Coronary artery (tissue), 2 donors: ENCODE measurements around the gene BCL2.
"Not testable (repeated sequence)": the region's sequence is repeated elsewhere in the genome, so short reads cannot be mapped to it uniquely, and the experiment has no call there.

Source experiments
- DNase-seq: peaks from one replicate; pipeline ENCODE4 v3.0.0-alpha.2; 2017; ENCODE audit warnings: low spot score
- H3K27ac ChIP-seq, 2 donors: fragments of 200-600 bp; sonication (generic); one replicate each; pipeline ENCODE4 v1.5.1; 2016 to 2019
- H3K4me3 ChIP-seq: fragments of 200-600 bp; sonication (generic); 2 replicates; pipeline ENCODE4 v1.5.1; 2016; ENCODE audit warnings: mild to moderate bottlenecking, moderate library complexity
- TF ChIP-seq, protein P1 (sequence below): fragments of 200-600 bp; sonication (generic); IDR thresholded peaks from one replicate; pipeline ENCODE4 v1.5.1; 2019; ENCODE audit warnings: antibody characterized with exemption

BCL2 gene

DNA sequence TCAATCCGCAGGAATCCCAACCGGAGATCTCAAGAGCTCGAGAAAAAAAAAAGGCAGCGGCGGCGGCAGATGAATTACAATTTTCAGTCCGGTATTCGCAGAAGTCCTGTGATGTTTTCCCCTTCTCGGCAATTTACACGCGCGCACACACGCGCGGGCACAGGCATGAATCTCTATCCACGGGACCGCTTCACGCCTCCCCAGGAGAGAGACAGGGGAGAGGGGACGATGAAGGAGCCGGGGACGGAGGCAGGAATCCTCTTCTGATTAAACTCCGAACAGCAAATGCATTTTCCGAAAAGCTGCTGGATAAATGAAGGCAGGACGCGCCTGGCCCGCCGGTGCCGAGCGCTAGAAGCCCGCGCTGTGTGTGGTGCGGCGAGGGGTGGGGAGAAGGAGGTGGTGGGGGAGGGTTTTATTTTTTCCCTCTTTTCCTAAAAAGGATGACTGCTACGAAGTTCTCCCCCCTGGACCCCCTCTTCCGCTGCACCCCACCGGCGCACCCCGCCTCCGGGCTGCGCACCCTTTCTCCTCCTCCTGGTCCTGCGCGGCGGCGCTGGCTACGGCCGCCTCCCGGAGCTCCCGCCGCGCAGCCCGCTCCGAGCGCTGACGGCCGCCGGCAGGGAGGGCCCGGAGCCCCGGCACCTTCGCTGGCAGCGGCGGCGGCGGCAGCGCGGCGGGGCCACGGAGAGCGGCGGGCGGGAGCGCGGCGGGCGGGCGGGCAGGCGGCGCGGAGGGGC, at the start of gene BCL2:
BCL2 (minus strand) TSS at position 387 of the 740 bp plus-strand sequence.
- DNase-seq, result peak; percentile 78
- TF ChIP-seq, protein P1, sequence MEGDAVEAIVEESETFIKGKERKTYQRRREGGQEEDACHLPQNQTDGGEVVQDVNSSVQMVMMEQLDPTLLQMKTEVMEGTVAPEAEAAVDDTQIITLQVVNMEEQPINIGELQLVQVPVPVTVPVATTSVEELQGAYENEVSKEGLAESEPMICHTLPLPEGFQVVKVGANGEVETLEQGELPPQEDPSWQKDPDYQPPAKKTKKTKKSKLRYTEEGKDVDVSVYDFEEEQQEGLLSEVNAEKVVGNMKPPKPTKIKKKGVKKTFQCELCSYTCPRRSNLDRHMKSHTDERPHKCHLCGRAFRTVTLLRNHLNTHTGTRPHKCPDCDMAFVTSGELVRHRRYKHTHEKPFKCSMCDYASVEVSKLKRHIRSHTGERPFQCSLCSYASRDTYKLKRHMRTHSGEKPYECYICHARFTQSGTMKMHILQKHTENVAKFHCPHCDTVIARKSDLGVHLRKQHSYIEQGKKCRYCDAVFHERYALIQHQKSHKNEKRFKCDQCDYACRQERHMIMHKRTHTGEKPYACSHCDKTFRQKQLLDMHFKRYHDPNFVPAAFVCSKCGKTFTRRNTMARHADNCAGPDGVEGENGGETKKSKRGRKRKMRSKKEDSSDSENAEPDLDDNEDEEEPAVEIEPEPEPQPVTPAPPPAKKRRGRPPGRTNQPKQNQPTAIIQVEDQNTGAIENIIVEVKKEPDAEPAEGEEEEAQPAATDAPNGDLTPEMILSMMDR, result no peak

GRCh38 chr18:63368611-63369010, 49.0 kb upstream of the BCL2 start:
- H3K4me3 ChIP-seq, result peak overlapping the region; percentile 83
- DNase-seq, result no peak
- TF ChIP-seq, protein P1, result no peak
- H3K27ac ChIP-seq, result no peak overlapping the region

More for the DNA sequence above, at the start of gene BCL2:
- peak within 1 kb of the TSS; percentile 94 for H3K4me3 ChIP-seq
- H3K27ac ChIP-seq, result peak within 1 kb of the TSS; percentile 90 to 95

GRCh38 chr18:63367053-63367953, 47.7 kb upstream of the BCL2 start, which contains the start of gene KDSR:
Gene KDSR, minus strand, starts transcription at chr18:63367206. Its CDS starts 88 bp downstream, at chr18:63367118.
- peak within 1 kb of the TSS; percentile 96 to 98 for H3K27ac ChIP-seq
- peak; percentile 97 for DNase-seq
- TF ChIP-seq, protein P1, result no peak
- peak within 1 kb of the TSS; percentile 83 for H3K4me3 ChIP-seq

DNA sequence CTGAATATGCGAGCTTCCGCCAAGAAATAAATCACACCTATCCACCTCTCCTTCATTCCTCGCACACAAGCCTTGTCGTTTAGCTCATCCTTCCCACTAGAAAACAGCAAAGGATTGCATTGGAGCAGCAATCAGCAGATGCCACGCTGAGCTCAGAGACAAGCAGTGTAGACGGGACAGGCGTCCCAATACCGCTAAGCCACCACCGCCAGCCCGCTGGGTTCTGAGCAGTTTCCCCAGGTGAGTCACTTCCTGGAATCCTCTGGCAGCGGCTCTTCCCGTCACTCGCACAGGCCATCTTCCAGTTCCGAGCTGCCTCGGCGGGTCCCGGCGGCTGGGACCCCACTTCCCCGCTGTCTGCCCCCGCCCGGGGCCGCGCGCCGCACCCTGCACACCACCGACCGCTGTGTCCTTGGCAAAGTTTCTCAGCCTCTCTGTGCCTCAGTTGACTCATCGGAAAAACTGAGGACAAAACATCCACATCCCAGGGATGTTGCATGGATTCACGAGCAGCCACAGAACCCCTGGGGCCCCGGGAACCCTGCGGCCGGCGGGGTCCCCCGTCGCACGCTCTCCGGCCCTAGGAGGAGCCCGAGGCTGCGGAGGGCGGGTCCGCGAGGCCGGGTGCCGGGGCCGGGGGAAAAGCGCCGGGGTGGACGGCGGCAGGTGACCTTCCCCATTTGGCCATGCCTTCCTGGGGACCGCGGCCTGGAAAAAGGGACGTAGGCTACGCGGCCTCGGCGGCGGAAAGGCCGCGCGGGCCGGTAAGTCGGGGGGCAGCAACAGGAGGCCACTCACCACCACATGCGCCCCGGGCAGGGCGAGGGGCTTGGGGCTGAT, 46.9 kb upstream of the BCL2 start:
- peak overlapping the region; percentile 96 to 98 for H3K27ac ChIP-seq
- peak overlapping the region; percentile 83 for H3K4me3 ChIP-seq
- DNase-seq, result no peak
- TF ChIP-seq, protein P1, result no peak

GRCh38 chr18:63365876-63366212, 46.3 kb upstream of the BCL2 start:
- TF ChIP-seq, protein P1, result no peak
- DNase-seq, result no peak
- Histone ChIP-seq H3K4me3 (peak overlapping the region; percentile 83), H3K27ac (peak overlapping the region; percentile 96 to 98)

DNA sequence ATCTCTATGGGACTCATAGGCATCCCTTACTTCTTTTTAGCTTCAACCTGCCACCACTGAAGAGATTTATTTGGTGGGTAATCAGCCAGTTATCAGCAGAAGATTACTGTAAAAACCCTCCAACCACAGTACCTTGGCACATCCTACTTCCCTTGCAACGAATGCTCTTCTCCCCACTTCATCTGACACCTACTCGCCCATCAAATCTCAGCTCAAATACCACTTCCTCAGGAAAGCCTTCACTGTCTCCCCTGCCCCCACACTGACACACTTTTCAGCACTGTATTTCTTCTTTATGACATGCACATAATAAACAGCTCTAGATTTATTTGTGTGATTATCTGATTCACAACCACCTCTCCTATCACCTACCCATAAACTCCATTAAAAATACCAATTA, 44.4 kb upstream of the BCL2 start:
- TF ChIP-seq, protein P1, result no peak
- Histone ChIP-seq H3K4me3 (no peak overlapping the region), H3K27ac (no peak overlapping the region)
- no peak for DNase-seq

- not testable (repeated sequence) for DNase-seq, H3K4me3 ChIP-seq
Observed at GRCh38 chr18:63363420-63363819, 43.9 kb upstream of the BCL2 start.

More at GRCh38 chr18:63363420-63363819, 43.9 kb upstream of the BCL2 start:
- H3K27ac ChIP-seq, result not testable (repeated sequence)
